Body of pancreas (tissue), 4 donors: Measurements from ENCODE around the gene CMBL.

Source experiments
- POLR2A ChIP-seq, 3 donors: fragments of 450-650 bp; IDR thresholded peaks; one replicate each; pipeline ENCODE4 v1.6.1; 2016; ENCODE audit warnings: antibody characterized with exemption in 3 of 3, mild to moderate bottlenecking in 2 of 3
- TF ChIP-seq, protein P1 (sequence below), 7 experiments: fragments of 450-650 bp in 4 of 7; fragments of 200-600 bp in 3 of 7; sonication (generic) in 3 of 7; IDR thresholded peaks; one replicate each; pipeline ENCODE4 v1.5.1; 2016 to 2019; ENCODE audit warnings: antibody characterized with exemption in 7 of 7

DNA sequence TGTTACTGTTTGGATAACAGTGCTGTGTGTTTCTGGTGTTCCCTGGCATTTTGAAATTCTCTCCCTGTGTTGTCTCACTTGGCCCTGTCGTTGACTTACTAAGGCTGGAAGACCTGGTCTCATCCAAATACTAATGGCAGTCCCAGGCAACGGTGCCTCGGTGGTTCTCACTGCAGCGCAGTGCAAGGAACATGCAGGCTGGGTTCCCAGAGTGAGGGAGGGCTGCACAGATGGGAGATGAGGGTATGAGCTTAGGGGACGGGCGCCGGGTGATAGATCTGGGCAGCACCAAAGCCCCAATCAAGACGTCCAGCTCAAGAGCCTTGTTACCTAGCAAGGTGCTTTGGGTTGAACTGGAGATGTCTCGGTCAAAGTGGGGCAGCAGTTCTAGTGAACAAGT lies 46.6 kb downstream of the CMBL start:
- TF ChIP-seq POLR2A (IDR thresholded peaks at IDR 0.05) = no peak
- TF ChIP-seq, protein P1, sequence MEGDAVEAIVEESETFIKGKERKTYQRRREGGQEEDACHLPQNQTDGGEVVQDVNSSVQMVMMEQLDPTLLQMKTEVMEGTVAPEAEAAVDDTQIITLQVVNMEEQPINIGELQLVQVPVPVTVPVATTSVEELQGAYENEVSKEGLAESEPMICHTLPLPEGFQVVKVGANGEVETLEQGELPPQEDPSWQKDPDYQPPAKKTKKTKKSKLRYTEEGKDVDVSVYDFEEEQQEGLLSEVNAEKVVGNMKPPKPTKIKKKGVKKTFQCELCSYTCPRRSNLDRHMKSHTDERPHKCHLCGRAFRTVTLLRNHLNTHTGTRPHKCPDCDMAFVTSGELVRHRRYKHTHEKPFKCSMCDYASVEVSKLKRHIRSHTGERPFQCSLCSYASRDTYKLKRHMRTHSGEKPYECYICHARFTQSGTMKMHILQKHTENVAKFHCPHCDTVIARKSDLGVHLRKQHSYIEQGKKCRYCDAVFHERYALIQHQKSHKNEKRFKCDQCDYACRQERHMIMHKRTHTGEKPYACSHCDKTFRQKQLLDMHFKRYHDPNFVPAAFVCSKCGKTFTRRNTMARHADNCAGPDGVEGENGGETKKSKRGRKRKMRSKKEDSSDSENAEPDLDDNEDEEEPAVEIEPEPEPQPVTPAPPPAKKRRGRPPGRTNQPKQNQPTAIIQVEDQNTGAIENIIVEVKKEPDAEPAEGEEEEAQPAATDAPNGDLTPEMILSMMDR (IDR thresholded peaks at IDR 0.05) = no peak
